Keratinocyte (primary cell): ENCODE measurements around the gene GDF2. TPM values are rescaled to one million over a fixed set of nuclear protein-coding genes. Genes with fewer than 3 reads are reported as not detected.

Experiments used
- DNase-seq: peaks from one replicate; pipeline ENCODE4 v3.0.0-alpha.2; 2011; ENCODE audit warnings: low read depth, missing footprints, low spot score
- FAIRE-seq: peaks from 2 replicates; lab custom pipeline; 2011; peaks lifted over from hg19 to GRCh38; lab: Jason Lieb, UNC
- H2AFZ ChIP-seq: 2 replicates; pipeline ENCODE4 v1.6.0; 2012; ENCODE audit warnings: low read length, control low read depth, inconsistent platforms; ENCODE audit not compliant: control insufficient read depth
- H3K27ac ChIP-seq: 2 replicates; pipeline ENCODE4 v1.5.1; 2011; ENCODE audit warnings: low read length; ENCODE audit not compliant: control insufficient read depth, insufficient read depth
- H3K27me3 ChIP-seq: 3 replicates; pipeline ENCODE4 v1.6.0; 2011; ENCODE audit warnings: low read length; ENCODE audit not compliant: control insufficient read depth, insufficient read depth; ENCODE audit errors: extremely low read depth
- H3K36me3 ChIP-seq, 2 experiments: 2 replicates in 1 of 2; 3 replicates in 1 of 2; pipeline ENCODE4 v1.5.1; 2011; ENCODE audit warnings: low read length in 2 of 2, mild to moderate bottlenecking in 1 of 2; ENCODE audit not compliant: control insufficient read depth in 2 of 2, insufficient read depth in 2 of 2; ENCODE audit errors: extremely low read depth in 1 of 2
- H3K4me1 ChIP-seq: 3 replicates; pipeline ENCODE4 v1.5.1; 2011; ENCODE audit warnings: low read length; ENCODE audit not compliant: control insufficient read depth, insufficient read depth; ENCODE audit errors: extremely low read depth
- H3K4me2 ChIP-seq: 3 replicates; pipeline ENCODE4 v1.6.0; 2011; ENCODE audit warnings: low read depth, low read length; ENCODE audit not compliant: control insufficient read depth, insufficient read depth; ENCODE audit errors: extremely low read depth
- H3K4me3 ChIP-seq, 3 experiments: fragments of 200-600 bp in 1 of 3; sonication (generic) in 1 of 3; 2 replicates in 2 of 3; 3 replicates in 1 of 3; pipeline ENCODE4 v1.5.1; 2011 to 2016; ENCODE audit warnings: low read length in 3 of 3, mild to moderate bottlenecking in 3 of 3, control low read depth in 2 of 3, inconsistent platforms in 1 of 3, low read depth in 1 of 3, mixed read lengths in 1 of 3, mixed run types in 1 of 3, moderate library complexity in 1 of 3; ENCODE audit not compliant: control insufficient read depth in 2 of 3, insufficient read depth in 2 of 3; ENCODE audit errors: extremely low read depth in 1 of 3
- H3K79me2 ChIP-seq: 2 replicates; pipeline ENCODE4 v1.6.0; 2012; ENCODE audit warnings: low read length; ENCODE audit not compliant: control insufficient read depth, insufficient read depth
- H3K9ac ChIP-seq: 3 replicates; pipeline ENCODE4 v1.6.0; 2011; ENCODE audit warnings: low read length; ENCODE audit not compliant: control insufficient read depth, insufficient read depth; ENCODE audit errors: extremely low read depth
- H3K9me1 ChIP-seq: 3 replicates; pipeline ENCODE4 v1.6.0; 2011; ENCODE audit warnings: low read length; ENCODE audit not compliant: control insufficient read depth, insufficient read depth; ENCODE audit errors: extremely low read depth
- H3K9me3 ChIP-seq: 2 replicates; pipeline ENCODE4 v1.5.1; 2012; ENCODE audit warnings: low read depth, low read length; ENCODE audit not compliant: control insufficient read depth
- H4K20me1 ChIP-seq: 3 replicates; pipeline ENCODE4 v1.6.0; 2011; ENCODE audit warnings: low read length; ENCODE audit not compliant: control insufficient read depth, insufficient read depth; ENCODE audit errors: extremely low read depth
- CTCF ChIP-seq, 3 experiments: IDR thresholded peaks in 1 of 3; conservative IDR thresholded peaks in 1 of 3; optimal IDR thresholded peaks in 1 of 3; 2 replicates in 2 of 3; 3 replicates in 1 of 3; pipeline versions ENCODE3 to v1.5.1; 2011; ENCODE audit warnings: low read length in 3 of 3, mild to moderate bottlenecking in 3 of 3, moderate library complexity in 2 of 3, control low read depth in 1 of 3, inconsistent platforms in 1 of 3; ENCODE audit not compliant: insufficient read depth in 2 of 3; ENCODE audit errors: extremely low read depth in 1 of 3
- EZH2 ChIP-seq: IDR thresholded peaks from one replicate; pipeline ENCODE4 v1.6.1; 2012; ENCODE audit warnings: inconsistent platforms, mild to moderate bottlenecking, low read length, moderate library complexity
- dilution Hi-C: fragments of 300-500 bp; cut with MboI; formaldehyde crosslinking; loops from one replicate; pipeline ENCODE4 v1.7.0; 2020; ENCODE audit warnings: low sequenced_read_pairs; ENCODE audit not compliant: extremely low pct_ligation_motif_present
- polyA plus RNA-seq, 5 experiments: library from polyadenylated mRNA; depleted of rRNA in 3 of 5; stranded (reverse) in 3 of 5; stranded (forward) in 1 of 5; unstranded in 1 of 5; fragments of >200 nt; gene quantifications; 1 replicate in 1 of 5; 2 replicates in 3 of 5; 3 replicates in 1 of 5; pipeline versions ENCODE4 v1.2.1 to v1.2.3, GENCODE V29; 2011 to 2012; ENCODE audit warnings: missing spikeins in 2 of 5, low read depth in 1 of 5, low replicate concordance in 1 of 5

Gene GDF2
- polyA plus RNA-seq, 1 donor (not counting 4 experiments of a cell fraction or from before 2014, with no cell fraction given), result not detected

DNA sequence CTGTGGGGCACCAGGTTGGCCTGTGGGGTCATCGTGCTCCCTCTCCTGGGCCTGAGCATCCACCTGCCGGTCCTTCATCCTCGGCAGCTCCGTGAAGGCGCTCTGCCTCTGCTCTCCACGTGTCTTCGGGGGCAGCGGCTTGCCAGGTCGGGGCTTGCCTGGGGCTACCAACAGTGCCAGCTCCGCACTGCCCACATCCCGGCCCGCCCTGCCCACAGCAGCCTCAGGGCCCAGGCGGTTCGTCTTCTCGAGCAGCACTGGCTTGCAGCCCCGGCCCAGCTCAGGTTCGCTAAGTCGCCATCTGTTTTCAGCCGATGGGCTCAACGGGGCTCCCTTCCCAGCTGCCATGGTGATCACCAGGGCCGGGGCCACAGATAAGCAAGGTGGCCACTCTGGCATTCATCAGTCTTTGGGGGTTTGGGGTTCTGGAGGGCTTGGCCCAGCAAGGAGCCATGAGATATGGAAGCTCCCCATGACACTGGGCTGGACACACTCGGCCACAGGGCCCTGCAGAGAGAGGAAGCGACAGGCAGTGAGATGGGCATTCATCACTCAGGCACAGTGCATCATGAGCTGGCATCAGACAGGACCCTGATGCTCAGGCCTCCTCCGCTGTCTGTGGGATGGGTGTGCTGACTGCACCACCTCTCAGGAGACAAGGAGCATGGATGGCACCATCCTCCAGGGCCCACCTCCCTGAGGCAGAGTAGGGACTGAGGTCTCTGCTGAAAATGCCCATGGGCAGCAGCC lies 46.4 kb downstream of the GDF2 start:
- Histone ChIP-seq H3K9me3 (no peaks in the 10 kb centered on the region), H3K9ac (no peak overlapping the region), H3K36me3 (no peaks in the 10 kb centered on the region), H4K20me1 (no peaks in the 10 kb centered on the region), H3K27ac (no peak overlapping the region), H3K4me3 (no peak overlapping the region), H3K79me2 (no peaks in the 10 kb centered on the region), H3K9me1 (no peaks in the 10 kb centered on the region), H2AFZ (no peak overlapping the region), H3K27me3 (no peaks in the 10 kb centered on the region), H3K4me1 (no peaks in the 10 kb centered on the region), H3K4me2 (no peak overlapping the region)
- DNase-seq (no peak), FAIRE-seq (no peak)
- dilution Hi-C loops, result no loop called here
- no peak for TF ChIP-seq CTCF (optimal IDR thresholded peaks at IDR 0.05 in 1 of 3, IDR thresholded peaks at IDR 0.05 in 1 of 3, conservative IDR thresholded peaks at IDR 0.05 in 1 of 3; ENCODE audit: extremely low read depth in 1 of 3, insufficient read depth in 2 of 3, low read length in 3 of 3)

DNA sequence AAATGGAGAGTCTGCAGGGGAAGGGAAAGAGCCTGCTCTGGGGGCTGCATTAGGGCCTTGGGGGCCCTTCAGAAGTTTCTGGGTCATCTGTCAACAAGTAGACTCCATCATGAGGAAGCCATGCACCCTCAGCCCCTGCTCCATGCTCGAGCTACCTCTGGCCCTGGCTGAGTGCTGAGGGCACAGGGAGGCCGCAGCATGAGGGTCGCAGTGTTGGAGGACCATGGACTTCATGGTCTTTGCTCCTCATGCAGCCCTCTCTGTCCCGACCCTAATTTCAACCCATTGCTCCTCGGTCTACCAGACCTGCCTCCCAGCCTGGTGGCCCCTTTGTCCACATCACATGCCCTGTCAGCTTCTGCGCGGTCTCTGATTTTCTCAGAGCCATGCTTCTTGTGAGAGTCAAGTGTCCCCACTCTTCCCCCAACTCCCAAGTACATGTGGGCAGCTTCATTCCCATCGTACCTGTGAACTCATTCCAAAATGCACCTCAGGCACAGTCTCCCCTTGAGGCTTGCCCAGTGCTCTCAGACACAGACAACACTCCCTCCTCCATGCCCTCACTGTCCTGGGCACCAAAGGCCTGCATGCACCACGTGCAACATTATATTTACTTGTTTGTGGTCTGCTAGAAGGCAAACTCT lies 47.1 kb downstream of the GDF2 start:
- no peaks in the 10 kb centered on the region for H4K20me1 ChIP-seq
- H3K9me1 ChIP-seq, result no peaks in the 10 kb centered on the region
- DNase-seq (no peak), FAIRE-seq (no peak)
- no peaks in the 10 kb centered on the region for H3K27me3 ChIP-seq
- no peak for TF ChIP-seq CTCF (optimal IDR thresholded peaks at IDR 0.05 in 1 of 3, IDR thresholded peaks at IDR 0.05 in 1 of 3, conservative IDR thresholded peaks at IDR 0.05 in 1 of 3; ENCODE audit: extremely low read depth in 1 of 3, insufficient read depth in 2 of 3, low read length in 3 of 3)
- TF ChIP-seq EZH2, result no peak
- H3K4me2 ChIP-seq, result no peak overlapping the region
- H3K9ac ChIP-seq, result no peak overlapping the region
- no peaks in the 10 kb centered on the region for H3K4me1 ChIP-seq
- no peak overlapping the region for H2AFZ ChIP-seq
- no peaks in the 10 kb centered on the region for H3K36me3 ChIP-seq
- no peak overlapping the region for H3K4me3 ChIP-seq
- no peaks in the 10 kb centered on the region for H3K9me3 ChIP-seq
- no peak overlapping the region for H3K27ac ChIP-seq
- H3K79me2 ChIP-seq, result no peaks in the 10 kb centered on the region
- dilution Hi-C loops, result no loop called here
